Neuronal stem cell (in vitro differentiated cells): ENCODE measurements around the gene MYADM.

ENCODE experiments used
- DNase-seq: peaks from one replicate; pipeline ENCODE4 v3.0.0-alpha.2; 2013; ENCODE audit warnings: low spot score
- H2AFZ ChIP-seq: one replicate; pipeline ENCODE4 v1.6.1; 2013; ENCODE audit warnings: mild to moderate bottlenecking, low read length, inconsistent platforms
- H2AK5ac ChIP-seq: 2 replicates; pipeline ENCODE4 v1.6.1; 2013; ENCODE audit warnings: low read depth, mild to moderate bottlenecking, inconsistent platforms, low read length, moderate library complexity, mixed read lengths
- H2BK120ac ChIP-seq: 2 replicates; pipeline ENCODE4 v1.6.1; 2013; ENCODE audit warnings: low read depth, mild to moderate bottlenecking, inconsistent platforms, low read length, moderate library complexity, mixed read lengths
- H2BK12ac ChIP-seq: one replicate; pipeline ENCODE4 v1.6.1; 2013; ENCODE audit warnings: low read length, inconsistent platforms
- H2BK15ac ChIP-seq: 2 replicates; pipeline ENCODE4 v1.6.1; 2013; ENCODE audit warnings: mild to moderate bottlenecking, low read length, inconsistent platforms, mixed read lengths
- H2BK5ac ChIP-seq: one replicate; pipeline ENCODE4 v1.6.1; 2013; ENCODE audit warnings: inconsistent platforms, mild to moderate bottlenecking, low read length, moderate library complexity
- H3K14ac ChIP-seq: one replicate; pipeline ENCODE4 v1.6.1; 2013; ENCODE audit warnings: low read length, inconsistent platforms
- H3K18ac ChIP-seq: 2 replicates; pipeline ENCODE4 v1.6.1; 2013; ENCODE audit warnings: low read length, inconsistent platforms
- H3K23ac ChIP-seq: 2 replicates; pipeline ENCODE4 v1.6.1; 2013; ENCODE audit warnings: low read depth, mild to moderate bottlenecking, mixed read lengths, low read length, inconsistent platforms; ENCODE audit not compliant: poor library complexity
- H3K27ac ChIP-seq: replicated peaks from 3 replicates; pipeline ENCODE4 v1.5.1; 2013; ENCODE audit warnings: low read length, inconsistent platforms
- H3K27me3 ChIP-seq, 3 experiments: 2 replicates each; pipeline ENCODE4 v1.6.1; 2013; ENCODE audit warnings: low read length in 3 of 3, mild to moderate bottlenecking in 2 of 3, inconsistent platforms in 1 of 3, low read depth in 1 of 3, mixed read lengths in 1 of 3, moderate library complexity in 1 of 3; ENCODE audit not compliant: control insufficient read depth in 3 of 3, insufficient read depth in 3 of 3
- H3K36me3 ChIP-seq, 2 donors: replicated peaks in 1 of 2; 2 replicates each; pipeline ENCODE4 v1.6.1; 2013; ENCODE audit warnings: low read length in 2 of 2; ENCODE audit not compliant: control insufficient read depth in 2 of 2, insufficient read depth in 2 of 2
- H3K4ac ChIP-seq: 2 replicates; pipeline ENCODE4 v1.6.1; 2013; ENCODE audit warnings: inconsistent platforms, mild to moderate bottlenecking, low read length, moderate library complexity
- H3K4me1 ChIP-seq, 2 donors: 1 replicate in 1 of 2; 2 replicates in 1 of 2; pipeline ENCODE4 v1.6.1; 2013; ENCODE audit warnings: low read length in 2 of 2, low read depth in 1 of 2; ENCODE audit not compliant: control insufficient read depth in 2 of 2, insufficient read depth in 1 of 2
- H3K4me2 ChIP-seq: one replicate; pipeline ENCODE4 v1.6.1; 2013; ENCODE audit warnings: mild to moderate bottlenecking, low read length, inconsistent platforms; ENCODE audit not compliant: insufficient read depth, poor library complexity, severe bottlenecking
- H3K4me3 ChIP-seq, 2 donors: 2 replicates each; pipeline ENCODE4 v1.5.1; 2013; ENCODE audit warnings: low read length in 2 of 2, mild to moderate bottlenecking in 2 of 2, inconsistent platforms in 1 of 2, moderate library complexity in 1 of 2
- H3K79me1 ChIP-seq: one replicate; pipeline ENCODE4 v1.6.1; 2013; ENCODE audit warnings: low read depth, mild to moderate bottlenecking, inconsistent platforms, low read length, moderate library complexity
- H3K9ac ChIP-seq: one replicate; pipeline ENCODE4 v1.6.1; 2013; ENCODE audit warnings: mild to moderate bottlenecking, low read depth, low read length, inconsistent platforms; ENCODE audit not compliant: poor library complexity
- H3K9me3 ChIP-seq, 2 donors: replicated peaks in 1 of 2; 2 replicates each; pipeline versions ENCODE3 to v1.6.1; 2013; ENCODE audit warnings: low read length in 2 of 2, mild to moderate bottlenecking in 2 of 2, inconsistent platforms in 1 of 2, low read depth in 1 of 2, mixed read lengths in 1 of 2, moderate library complexity in 1 of 2; ENCODE audit not compliant: control insufficient read depth in 2 of 2, insufficient read depth in 1 of 2
- H4K8ac ChIP-seq: one replicate; pipeline ENCODE4 v1.6.1; 2013; ENCODE audit warnings: low read depth, mild to moderate bottlenecking, inconsistent platforms, low read length, moderate library complexity
- H4K91ac ChIP-seq: one replicate; pipeline ENCODE4 v1.6.1; 2013; ENCODE audit warnings: low read length, low read depth, mild to moderate bottlenecking, inconsistent platforms; ENCODE audit not compliant: poor library complexity
- WGBS, 2 donors: extraction: QIAGEN DNeasy Blood & Tissue Kit; methylation state at CpG; one replicate each; pipeline ENCODE4 v1.1.7; 2013; ENCODE audit warnings: missing lambda C conversion rate in 2 of 2, mixed read lengths in 1 of 2; ENCODE audit not compliant: insufficient read length in 2 of 2, insufficient replicate concordance in 1 of 2; ENCODE audit errors: extremely low coverage in 2 of 2; 5-methylcytosine and 5-hydroxymethylcytosine counted together

The MYADM gene

GRCh38 chr19:53881482-53882390, 14.1 kb downstream of the MYADM start, which contains the start of gene PRKCG:
PRKCG (plus strand) TSS chr19:53882197; CDS start chr19:53882495, 298 bp downstream.
- H2BK15ac ChIP-seq: peak within 1 kb of the TSS; percentile 86
- peak within 1 kb of the TSS; percentile 83 for H4K8ac ChIP-seq
- peak within 1 kb of the TSS; percentile 97 for H3K4me2 ChIP-seq
- peak within 1 kb of the TSS; percentile 74 for H3K27ac ChIP-seq
- DNase-seq: peak; percentile 78
- H3K14ac ChIP-seq: no peak within 1 kb of the TSS
- peak within 1 kb of the TSS; percentile 8 for H3K23ac ChIP-seq
- peak within 1 kb of the TSS; percentile 71 for H2AK5ac ChIP-seq
- H2AFZ ChIP-seq: peak within 1 kb of the TSS; percentile 77
- H3K79me1 ChIP-seq: no peaks in the 10 kb centered on the region
- H3K9me3 ChIP-seq: no peaks in the 10 kb centered on the region
- no peak within 1 kb of the TSS for H3K4ac ChIP-seq
- H2BK12ac ChIP-seq: no peak within 1 kb of the TSS
- no peak within 1 kb of the TSS for H4K91ac ChIP-seq
- peaks cover 0 to 16% (median 3%) of the 10 kb centered on the region in 3 experiments for H3K27me3 ChIP-seq
- H3K4me3 ChIP-seq: peak within 1 kb of the TSS; percentile 38 to 84
- no CpG with 5 or more reads among the region's 49 CpGs for WGBS, 2 donors
- H2BK120ac ChIP-seq: peak within 1 kb of the TSS; percentile 81
- peaks cover 24 to 28% of the 10 kb centered on the region in 2 donors for H3K4me1 ChIP-seq
- peak within 1 kb of the TSS; percentile 80 for H3K18ac ChIP-seq
- peaks cover 0 to 4% of the 10 kb centered on the region in 2 donors for H3K36me3 ChIP-seq
- H2BK5ac ChIP-seq: peak within 1 kb of the TSS; percentile 84
- peak within 1 kb of the TSS; percentile 78 for H3K9ac ChIP-seq

- Histone ChIP-seq H3K14ac (no peak overlapping the region), H3K23ac (peak overlapping the region; percentile 8), H3K9me3 (no peaks in the 10 kb centered on the region), H2AK5ac (peak overlapping the region; percentile 71), H4K8ac (no peak overlapping the region), H3K4me3 (peak overlapping the region; percentile 38 to 84), H2BK5ac (peak overlapping the region; percentile 84), H2BK120ac (peak overlapping the region; percentile 81), H3K36me3 (no peaks in the 10 kb centered on the region), H2BK12ac (no peak overlapping the region), H3K4ac (no peak overlapping the region), H3K79me1 (no peaks in the 10 kb centered on the region), H3K4me2 (peak overlapping the region; percentile 97), H4K91ac (no peak overlapping the region), H3K18ac (peak overlapping the region; percentile 80), H2BK15ac (peak overlapping the region; percentile 86), H3K27me3 (peaks cover 0 to 16% (median 3%) of the 10 kb centered on the region in 3 experiments), H3K4me1 (peaks cover 24 to 28% of the 10 kb centered on the region in 2 donors), H3K9ac (peak overlapping the region; percentile 74), H3K27ac (no peak overlapping the region), H2AFZ (peak overlapping the region; percentile 77)
- DNase-seq: no peak
- no CpG with 5 or more reads among the region's 18 CpGs for WGBS, 2 donors
Observed at GRCh38 chr19:53882391-53883050, 14.8 kb downstream of the MYADM start.

GRCh38 chr19:53883231-53883661, 15.6 kb downstream of the MYADM start:
- H3K9me3 ChIP-seq: no peaks in the 10 kb centered on the region
- H2AFZ ChIP-seq: no peak overlapping the region
- H3K4me3 ChIP-seq: peak overlapping the region; percentile 38 to 84
- peak overlapping the region; percentile 78 for H3K18ac ChIP-seq
- no peaks in the 10 kb centered on the region for H3K79me1 ChIP-seq
- no peak overlapping the region for H2BK12ac ChIP-seq
- no peak overlapping the region for H3K14ac ChIP-seq
- no peak overlapping the region for H3K4ac ChIP-seq
- no peak overlapping the region for H4K8ac ChIP-seq
- no peaks in the 10 kb centered on the region for H3K36me3 ChIP-seq
- no peak overlapping the region for H4K91ac ChIP-seq
- peak overlapping the region; percentile 86 for H2BK15ac ChIP-seq
- H3K27ac ChIP-seq: no peak overlapping the region
- H3K23ac ChIP-seq: no peak overlapping the region
- H3K27me3 ChIP-seq: peaks cover 0 to 16% (median 3%) of the 10 kb centered on the region in 3 experiments
- no CpG with 5 or more reads among the region's 19 CpGs for WGBS, 2 donors
- H2BK120ac ChIP-seq: peak overlapping the region; percentile 81
- H3K4me1 ChIP-seq: peaks cover 26 to 33% of the 10 kb centered on the region in 2 donors
- H2AK5ac ChIP-seq: peak overlapping the region; percentile 71
- peak overlapping the region; percentile 84 for H2BK5ac ChIP-seq
- peak overlapping the region; percentile 97 for H3K4me2 ChIP-seq
- H3K9ac ChIP-seq: no peak overlapping the region
- DNase-seq: no peak
